MM.1S (cell line): ENCODE measurements around the gene PLCB2.

Experiments
- CTCF ChIP-seq: fragments of 300-600 bp; sonication (generic); IDR thresholded peaks from 2 replicates; pipeline ENCODE4 v1.5.1; 2016; ENCODE audit warnings: antibody characterized with exemption, low read length, mixed read lengths
- EZH2 ChIP-seq: fragments of 300-600 bp; sonication (generic); optimal IDR thresholded peaks from 2 replicates; pipeline ENCODE3; 2017; ENCODE audit warnings: low read depth, mild to moderate bottlenecking, antibody characterized with exemption, low read length, mixed read lengths

GRCh38 chr15:40282869-40283614 is 24.7 kb downstream of the PLCB2 start, which contains the start of gene ANKRD63:
- TF ChIP-seq EZH2 (no peak), CTCF (no peak)
